Osteoblast (primary cell): ENCODE data around the gene OXSR1. TPM values are rescaled to one million over a fixed set of nuclear protein-coding genes. Genes with fewer than 3 reads are reported as not detected.

ENCODE experiments used
- DNase-seq: peaks from one replicate; pipeline ENCODE4 v3.0.0; 2011; ENCODE audit warnings: low spot score, mixed read lengths; ENCODE audit not compliant: insufficient read length; ENCODE audit errors: missing footprints
- H2AFZ ChIP-seq: 2 replicates; pipeline ENCODE4 v1.6.0; 2011; ENCODE audit warnings: mild to moderate bottlenecking, low read length
- H3K27ac ChIP-seq: 2 replicates; pipeline ENCODE4 v1.5.1; 2011; ENCODE audit warnings: mild to moderate bottlenecking, low read depth, low read length, moderate library complexity
- H3K27me3 ChIP-seq: 2 replicates; pipeline ENCODE4 v1.6.0; 2012; ENCODE audit warnings: mild to moderate bottlenecking, control low read depth, inconsistent platforms, low read length, moderate library complexity; ENCODE audit not compliant: insufficient read depth
- H3K36me3 ChIP-seq: 2 replicates; pipeline ENCODE4 v1.5.1; 2011; ENCODE audit warnings: mild to moderate bottlenecking, low read length, control low read depth, moderate library complexity; ENCODE audit not compliant: insufficient read depth
- H3K4me1 ChIP-seq: 2 replicates; pipeline ENCODE4 v1.5.1; 2011; ENCODE audit warnings: mild to moderate bottlenecking, low read length, control low read depth, moderate library complexity; ENCODE audit not compliant: insufficient read depth
- H3K4me2 ChIP-seq: 2 replicates; pipeline ENCODE4 v1.6.0; 2011; ENCODE audit warnings: mild to moderate bottlenecking, low read length; ENCODE audit not compliant: insufficient read depth
- H3K4me3 ChIP-seq: fragments of 200-600 bp; sonication (generic); 3 replicates; pipeline ENCODE4 v1.5.1; 2012; ENCODE audit warnings: mild to moderate bottlenecking, low read length, inconsistent platforms; ENCODE audit not compliant: insufficient read depth
- H3K79me2 ChIP-seq: 2 replicates; pipeline ENCODE4 v1.6.0; 2012; ENCODE audit warnings: mild to moderate bottlenecking, low read length, control low read depth, inconsistent platforms; ENCODE audit not compliant: insufficient read depth
- H3K9me3 ChIP-seq: 2 replicates; pipeline ENCODE4 v1.5.1; 2011; ENCODE audit warnings: low read depth, low read length, control low read depth
- H4K20me1 ChIP-seq: 2 replicates; pipeline ENCODE4 v1.6.0; 2012; ENCODE audit warnings: mild to moderate bottlenecking, low read length, control low read depth; ENCODE audit not compliant: insufficient read depth
- CTCF ChIP-seq: IDR thresholded peaks from 2 replicates; pipeline ENCODE4 v1.5.1; 2011; ENCODE audit warnings: mild to moderate bottlenecking, low read depth, low read length, moderate library complexity; ENCODE audit errors: extremely low read depth
- total RNA-seq: library from RNA; depleted of rRNA; stranded (reverse); fragments of >200 nt; gene quantifications from 2 replicates; pipeline ENCODE4 v1.2.3, GENCODE V29; 2012

The OXSR1 gene
- total RNA-seq, 1 donor, result 50.3 TPM

GRCh38 chr3:38245930-38246329, 80.6 kb downstream of the OXSR1 start:
- TF ChIP-seq CTCF, result no peak

DNA sequence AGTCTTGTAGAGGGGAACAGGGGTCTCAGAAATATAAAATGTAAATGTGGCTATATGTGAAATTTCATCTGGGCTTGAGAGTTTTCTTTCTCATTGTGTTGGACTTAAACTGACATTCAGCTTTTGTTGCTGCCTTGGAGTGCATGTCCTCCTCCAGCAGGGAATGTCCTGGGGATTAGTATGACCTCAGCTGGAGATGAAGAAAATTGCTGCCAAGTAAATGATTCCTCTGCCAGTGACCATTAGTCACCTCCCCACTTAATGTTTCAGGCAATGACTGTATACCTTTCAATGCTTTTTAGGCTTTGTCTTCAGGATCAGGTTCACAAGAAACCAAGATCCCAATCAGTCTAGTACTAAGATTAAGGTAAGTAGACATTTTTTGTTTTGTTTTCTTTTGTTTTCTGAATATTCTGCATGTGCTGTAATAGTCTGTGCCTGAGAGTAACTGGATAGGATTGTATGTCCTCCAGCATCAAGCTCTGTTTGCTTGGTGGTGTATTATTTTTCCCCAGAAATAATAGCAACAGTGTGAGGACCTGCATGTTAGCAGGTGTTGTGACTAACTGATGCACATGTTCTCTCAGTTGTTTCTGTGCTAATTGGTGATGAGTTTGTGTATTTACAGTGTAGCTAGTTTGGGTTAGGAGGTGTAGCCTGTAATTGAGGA, 82.2 kb downstream of the OXSR1 start:
- peak; percentile 41 for TF ChIP-seq CTCF
- H3K79me2 ChIP-seq, result peaks cover 16% of the 10 kb centered on the region
- H3K27ac ChIP-seq, result peak overlapping the region; percentile 25
- peaks cover 12% of the 10 kb centered on the region for H3K4me1 ChIP-seq
- H3K4me3 ChIP-seq, result no peak overlapping the region
- H4K20me1 ChIP-seq, result peaks cover 12% of the 10 kb centered on the region
- H2AFZ ChIP-seq, result no peak overlapping the region
- DNase-seq, result peak; percentile 74
- peak overlapping the region; percentile 15 for H3K4me2 ChIP-seq
- no peaks in the 10 kb centered on the region for H3K27me3 ChIP-seq
- peaks cover 57% of the 10 kb centered on the region for H3K36me3 ChIP-seq
- no peaks in the 10 kb centered on the region for H3K9me3 ChIP-seq

More at GRCh38 chr3:38245930-38246329, 80.6 kb downstream of the OXSR1 start:
- peaks cover 8% of the 10 kb centered on the region for H4K20me1 ChIP-seq
- H3K27ac ChIP-seq, result no peak overlapping the region
- DNase-seq, result no peak
- H3K4me1 ChIP-seq, result peaks cover 12% of the 10 kb centered on the region
- no peak overlapping the region for H2AFZ ChIP-seq
- H3K27me3 ChIP-seq, result no peaks in the 10 kb centered on the region
- no peak overlapping the region for H3K4me3 ChIP-seq
- no peaks in the 10 kb centered on the region for H3K9me3 ChIP-seq
- H3K36me3 ChIP-seq, result peaks cover 42% of the 10 kb centered on the region
- H3K4me2 ChIP-seq, result no peak overlapping the region
- peaks cover 19% of the 10 kb centered on the region for H3K79me2 ChIP-seq

DNA sequence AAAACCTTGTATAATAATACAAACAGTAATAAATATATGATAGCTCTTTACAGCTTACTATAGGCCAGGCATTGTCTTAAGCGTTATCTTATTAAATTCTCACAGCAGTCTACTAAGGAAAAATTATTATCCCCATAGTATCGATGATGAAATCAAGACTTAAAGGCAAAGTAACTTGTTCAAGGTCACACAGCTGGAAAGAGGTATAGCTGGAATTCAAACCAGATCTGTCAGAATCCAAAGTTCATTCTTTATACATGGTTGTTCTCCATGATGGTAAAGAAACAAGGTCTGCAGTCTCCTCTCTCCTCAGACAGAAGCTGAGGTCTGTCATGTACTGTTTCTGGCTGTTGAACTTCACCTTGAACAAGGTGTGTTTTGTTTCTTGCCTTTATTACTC, 84.9 kb downstream of the OXSR1 start:
- no peak for TF ChIP-seq CTCF
- no peak overlapping the region for H3K4me3 ChIP-seq
- H3K4me2 ChIP-seq, result no peak overlapping the region
- H3K9me3 ChIP-seq, result no peaks in the 10 kb centered on the region
- H3K27me3 ChIP-seq, result no peaks in the 10 kb centered on the region
- H2AFZ ChIP-seq, result no peak overlapping the region
- H3K27ac ChIP-seq, result no peak overlapping the region
- peaks cover 12% of the 10 kb centered on the region for H3K4me1 ChIP-seq
- peaks cover 16% of the 10 kb centered on the region for H3K79me2 ChIP-seq
- DNase-seq, result no peak
- peaks cover 9% of the 10 kb centered on the region for H4K20me1 ChIP-seq
- H3K36me3 ChIP-seq, result peaks cover 77% of the 10 kb centered on the region

DNA sequence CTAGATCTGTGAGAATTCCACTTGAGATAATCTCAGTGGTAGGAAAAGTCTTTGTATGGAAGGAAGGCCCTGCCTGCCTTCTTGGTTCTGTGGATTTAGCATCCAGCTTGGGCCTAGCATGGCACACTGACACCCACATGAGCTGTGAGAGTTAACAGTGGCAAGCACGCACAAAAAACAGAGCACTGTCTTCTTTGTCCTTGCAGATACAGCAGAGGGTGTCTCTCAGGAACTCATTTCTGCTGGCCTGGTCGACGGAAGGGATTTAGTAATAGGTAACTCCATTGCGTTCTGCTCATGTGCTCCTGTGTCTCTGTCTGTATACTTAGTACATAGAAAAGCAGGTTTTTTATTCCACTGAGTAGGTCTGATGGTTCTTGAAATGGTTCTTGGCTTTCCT, 85.9 kb downstream of the OXSR1 start:
- DNase-seq, result no peak

More for the DNA sequence above, 85.9 kb downstream of the OXSR1 start:
- peaks cover 16% of the 10 kb centered on the region for H3K79me2 ChIP-seq
- H3K4me2 ChIP-seq, result no peak overlapping the region
- H3K27ac ChIP-seq, result no peak overlapping the region
- no peaks in the 10 kb centered on the region for H3K27me3 ChIP-seq
- peaks cover 12% of the 10 kb centered on the region for H4K20me1 ChIP-seq
- no peak overlapping the region for H3K4me3 ChIP-seq
- no peaks in the 10 kb centered on the region for H3K9me3 ChIP-seq
- no peak for TF ChIP-seq CTCF
- no peak overlapping the region for H2AFZ ChIP-seq
- H3K4me1 ChIP-seq, result peaks cover 12% of the 10 kb centered on the region
- peaks cover 79% of the 10 kb centered on the region for H3K36me3 ChIP-seq
